ENCODE data around the gene EXTL1.

The EXTL1 gene

GRCh38 chr1:26025060-26025459 is 3.5 kb downstream of the EXTL1 start:
- DNase-seq (ENCODE audit: low read depth): no peak

GRCh38 chr1:26025517-26025916 is 3.9 kb downstream of the EXTL1 start:
- no peak for DNase-seq (ENCODE audit: low read depth)

- no peak for DNase-seq (ENCODE audit: low read depth)
Observed at GRCh38 chr1:26027716-26028489, 6.3 kb downstream of the EXTL1 start.

GRCh38 chr1:26028490-26028980 is 7.0 kb downstream of the EXTL1 start:
- DNase-seq (ENCODE audit: low read depth): no peak

- no peak for DNase-seq (ENCODE audit: low read depth)
Observed at GRCh38 chr1:26029054-26029863, 7.7 kb downstream of the EXTL1 start.

GRCh38 chr1:26029864-26030481 is 8.4 kb downstream of the EXTL1 start:
- no peak for DNase-seq (ENCODE audit: low read depth)

- no peak for DNase-seq (ENCODE audit: low read depth)
Observed at GRCh38 chr1:26031196-26031595, 9.6 kb downstream of the EXTL1 start.

- DNase-seq (ENCODE audit: low read depth): no peak
Observed at GRCh38 chr1:26031611-26032220, 10.1 kb downstream of the EXTL1 start.

GRCh38 chr1:26032656-26033357 is 11.2 kb downstream of the EXTL1 start:
- DNase-seq (ENCODE audit: low read depth): no peak

- DNase-seq (ENCODE audit: low read depth): no peak
Observed at GRCh38 chr1:26034504-26035202, 13.1 kb downstream of the EXTL1 start.

- DNase-seq (ENCODE audit: low read depth): peak; percentile 91
Observed at GRCh38 chr1:26035203-26035958, 13.8 kb downstream of the EXTL1 start.

- peak; percentile 55 for DNase-seq (ENCODE audit: low read depth)
Observed at GRCh38 chr1:26035959-26036755, 14.6 kb downstream of the EXTL1 start.

- DNase-seq (ENCODE audit: low read depth): no peak
Observed at GRCh38 chr1:26036756-26037281, 15.2 kb downstream of the EXTL1 start.

GRCh38 chr1:26037904-26038303 is 16.3 kb downstream of the EXTL1 start:
- DNase-seq (ENCODE audit: low read depth): no peak

- no peak for DNase-seq (ENCODE audit: low read depth)
Observed at GRCh38 chr1:26038477-26038876, 16.9 kb downstream of the EXTL1 start.

- no peak for DNase-seq (ENCODE audit: low read depth)
Observed at GRCh38 chr1:26038904-26039303, 17.3 kb downstream of the EXTL1 start.

GRCh38 chr1:26041401-26041800 is 19.8 kb downstream of the EXTL1 start:
- no peak for DNase-seq (ENCODE audit: low read depth)

GRCh38 chr1:26041978-26042377 is 20.4 kb downstream of the EXTL1 start:
- no peak for DNase-seq (ENCODE audit: low read depth)

- no peak for DNase-seq (ENCODE audit: low read depth)
Observed at GRCh38 chr1:26043765-26044164, 22.2 kb downstream of the EXTL1 start.
